ENCODE measurements around the gene BAHCC1. TPM values are rescaled to one million over a fixed set of nuclear protein-coding genes. Genes with fewer than 3 reads are reported as not detected.

The BAHCC1 gene
- total RNA-seq, 2 experiments from 2014 or later, result 0.02 TPM; not detected in 1

GRCh38 chr17:81487089-81487486 lies 91.8 kb downstream of the BAHCC1 start:
- no peak for DNase-seq
- intact Hi-C loops (cut with micrococcal nuclease), result loop anchor here (1.0 to 10.0 kb wide), 2 partner anchors 66 to 452 kb away; partner anchors contain the start of gene BAIAP2
- no peak overlapping the region for H3K27ac Mint-ChIP-seq
- peaks cover 15% of the 10 kb centered on the region for H3K4me1 Mint-ChIP-seq (ENCODE audit: low read depth)
- H3K9me3 Mint-ChIP-seq, result no peaks in the 10 kb centered on the region
- peaks cover 10% of the 10 kb centered on the region for H3K27me3 Mint-ChIP-seq (ENCODE audit: low read depth)
- peak overlapping the region; percentile 59 for H3K4me3 Mint-ChIP-seq
- CTCF ChIA-PET, result no interaction called here
- H3K36me3 Mint-ChIP-seq (ENCODE audit: low read depth), result no peaks in the 10 kb centered on the region

GRCh38 chr17:81487487-81488275 lies 92.4 kb downstream of the BAHCC1 start:
- CTCF ChIA-PET, result no interaction called here
- Mint-ChIP-seq H3K27ac (no peak overlapping the region), H3K9me3 (no peaks in the 10 kb centered on the region), H3K36me3 (ENCODE audit: low read depth) (no peaks in the 10 kb centered on the region), H3K27me3 (ENCODE audit: low read depth) (peaks cover 4% of the 10 kb centered on the region), H3K4me1 (ENCODE audit: low read depth) (peaks cover 14% of the 10 kb centered on the region), H3K4me3 (peak overlapping the region; percentile 59)
- peak; percentile 80 for DNase-seq
- intact Hi-C loops (cut with micrococcal nuclease), result loop anchor here (1.0 to 10.0 kb wide), 3 partner anchors 23 to 453 kb away; partner anchors contain the start of gene BAIAP2

- Mint-ChIP-seq H3K4me1 (ENCODE audit: low read depth) (peaks cover 10% of the 10 kb centered on the region), H3K9me3 (no peaks in the 10 kb centered on the region), H3K27me3 (ENCODE audit: low read depth) (no peaks in the 10 kb centered on the region), H3K4me3 (peak overlapping the region; percentile 32), H3K36me3 (ENCODE audit: low read depth) (no peaks in the 10 kb centered on the region), H3K27ac (no peak overlapping the region)
- intact Hi-C loops (cut with micrococcal nuclease), result loop anchor here (2.0 to 10.0 kb wide), 2 partner anchors 22 to 454 kb away; partner anchors contain the start of gene BAIAP2
- peak; percentile 38 for DNase-seq
- CTCF ChIA-PET, result interaction anchor here (1.2 kb wide), 1 partner anchor 23 kb away, joined by 3 read pairs; no protein-coding TSS in a partner anchor
Observed at GRCh38 chr17:81488276-81488860, 93.1 kb downstream of the BAHCC1 start.

GRCh38 chr17:81489012-81489997 lies 94.0 kb downstream of the BAHCC1 start:
- no peak for DNase-seq
- H3K36me3 Mint-ChIP-seq (ENCODE audit: low read depth), result no peaks in the 10 kb centered on the region
- no peak overlapping the region for H3K27ac Mint-ChIP-seq
- intact Hi-C loops (cut with micrococcal nuclease), result loop anchor here (2.0 to 10.0 kb wide), 2 partner anchors 21 to 455 kb away; partner anchors contain the start of gene BAIAP2
- H3K27me3 Mint-ChIP-seq (ENCODE audit: low read depth), result no peaks in the 10 kb centered on the region
- H3K4me3 Mint-ChIP-seq, result peak overlapping the region; percentile 55
- no peaks in the 10 kb centered on the region for H3K9me3 Mint-ChIP-seq
- H3K4me1 Mint-ChIP-seq (ENCODE audit: low read depth), result peaks cover 10% of the 10 kb centered on the region
- CTCF ChIA-PET, result interaction anchor here (1.2 kb wide), 1 partner anchor 22 kb away, joined by 3 read pairs; no protein-coding TSS in a partner anchor

GRCh38 chr17:81489998-81490992 lies 95.0 kb downstream of the BAHCC1 start:
- Mint-ChIP-seq H3K27me3 (ENCODE audit: low read depth) (no peaks in the 10 kb centered on the region), H3K9me3 (no peaks in the 10 kb centered on the region), H3K36me3 (ENCODE audit: low read depth) (no peaks in the 10 kb centered on the region), H3K4me1 (ENCODE audit: low read depth) (peaks cover 10% of the 10 kb centered on the region), H3K27ac (no peak overlapping the region), H3K4me3 (no peak overlapping the region)
- intact Hi-C loops (cut with micrococcal nuclease), result loop anchor here (2.0 to 10.0 kb wide), 2 partner anchors 21 to 455 kb away; partner anchors contain the start of gene BAIAP2
- DNase-seq, result no peak
- CTCF ChIA-PET, result no interaction called here

GRCh38 chr17:81491181-81491581 lies 95.9 kb downstream of the BAHCC1 start:
- Mint-ChIP-seq H3K27me3 (ENCODE audit: low read depth) (no peaks in the 10 kb centered on the region), H3K36me3 (ENCODE audit: low read depth) (no peaks in the 10 kb centered on the region), H3K4me3 (no peak overlapping the region), H3K9me3 (no peaks in the 10 kb centered on the region), H3K4me1 (ENCODE audit: low read depth) (peaks cover 7% of the 10 kb centered on the region), H3K27ac (no peak overlapping the region)
- CTCF ChIA-PET, result no interaction called here
- intact Hi-C loops (cut with micrococcal nuclease), result no loop called here
- no peak for DNase-seq

GRCh38 chr17:81491761-81492160 lies 96.5 kb downstream of the BAHCC1 start:
- Mint-ChIP-seq H3K36me3 (ENCODE audit: low read depth) (no peaks in the 10 kb centered on the region), H3K4me1 (ENCODE audit: low read depth) (peaks cover 5% of the 10 kb centered on the region), H3K27me3 (ENCODE audit: low read depth) (no peaks in the 10 kb centered on the region), H3K27ac (no peak overlapping the region), H3K4me3 (no peak overlapping the region), H3K9me3 (no peaks in the 10 kb centered on the region)
- no peak for DNase-seq
- CTCF ChIA-PET, result interaction anchor here (0.5 kb wide), 1 partner anchor 239 kb away, joined by 3 read pairs; no protein-coding TSS in a partner anchor
- intact Hi-C loops (cut with micrococcal nuclease), result no loop called here

GRCh38 chr17:81492202-81492601 lies 96.9 kb downstream of the BAHCC1 start:
- Mint-ChIP-seq H3K27me3 (ENCODE audit: low read depth) (no peaks in the 10 kb centered on the region), H3K27ac (no peak overlapping the region), H3K4me3 (no peak overlapping the region), H3K36me3 (ENCODE audit: low read depth) (no peaks in the 10 kb centered on the region), H3K4me1 (ENCODE audit: low read depth) (peaks cover 5% of the 10 kb centered on the region), H3K9me3 (no peaks in the 10 kb centered on the region)
- CTCF ChIA-PET, result interaction anchor here (0.5 to 0.8 kb wide), 2 partner anchors 46 to 238 kb away, joined by 3 to 4 read pairs; no protein-coding TSS in a partner anchor
- no peak for DNase-seq
- intact Hi-C loops (cut with micrococcal nuclease), result no loop called here

GRCh38 chr17:81492706-81493105 lies 97.4 kb downstream of the BAHCC1 start:
- CTCF ChIA-PET, result interaction anchor here (0.8 kb wide), 1 partner anchor 46 kb away, joined by 4 read pairs; no protein-coding TSS in a partner anchor
- H3K27me3 Mint-ChIP-seq (ENCODE audit: low read depth), result no peaks in the 10 kb centered on the region
- peaks cover 2% of the 10 kb centered on the region for H3K4me1 Mint-ChIP-seq (ENCODE audit: low read depth)
- H3K9me3 Mint-ChIP-seq, result no peaks in the 10 kb centered on the region
- H3K27ac Mint-ChIP-seq, result no peak overlapping the region
- no peak for DNase-seq
- no peaks in the 10 kb centered on the region for H3K36me3 Mint-ChIP-seq (ENCODE audit: low read depth)
- no peak overlapping the region for H3K4me3 Mint-ChIP-seq
- intact Hi-C loops (cut with micrococcal nuclease), result no loop called here

- Mint-ChIP-seq H3K9me3 (no peaks in the 10 kb centered on the region), H3K27ac (no peak overlapping the region), H3K36me3 (ENCODE audit: low read depth) (no peaks in the 10 kb centered on the region), H3K4me1 (ENCODE audit: low read depth) (peaks cover 2% of the 10 kb centered on the region), H3K4me3 (no peak overlapping the region), H3K27me3 (ENCODE audit: low read depth) (no peaks in the 10 kb centered on the region)
- intact Hi-C loops (cut with micrococcal nuclease), result no loop called here
- CTCF ChIA-PET, result interaction anchor here (0.8 to 1.2 kb wide), 2 partner anchors 9 to 45 kb away, joined by 4 to 5 read pairs; no protein-coding TSS in a partner anchor
- DNase-seq, result no peak
Observed at GRCh38 chr17:81493198-81494038, 98.2 kb downstream of the BAHCC1 start.

All from activated naive CD4-positive, alpha-beta T cell treated with anti-CD3 and anti-CD28 coated beads for 36 hours (primary cell).